Measurements from ENCODE around the gene CES2.
"Not testable (repeated sequence)": the region's sequence is repeated elsewhere in the genome, so short reads cannot be mapped to it uniquely, and the experiment has no call there.

CES2 gene, protein sequence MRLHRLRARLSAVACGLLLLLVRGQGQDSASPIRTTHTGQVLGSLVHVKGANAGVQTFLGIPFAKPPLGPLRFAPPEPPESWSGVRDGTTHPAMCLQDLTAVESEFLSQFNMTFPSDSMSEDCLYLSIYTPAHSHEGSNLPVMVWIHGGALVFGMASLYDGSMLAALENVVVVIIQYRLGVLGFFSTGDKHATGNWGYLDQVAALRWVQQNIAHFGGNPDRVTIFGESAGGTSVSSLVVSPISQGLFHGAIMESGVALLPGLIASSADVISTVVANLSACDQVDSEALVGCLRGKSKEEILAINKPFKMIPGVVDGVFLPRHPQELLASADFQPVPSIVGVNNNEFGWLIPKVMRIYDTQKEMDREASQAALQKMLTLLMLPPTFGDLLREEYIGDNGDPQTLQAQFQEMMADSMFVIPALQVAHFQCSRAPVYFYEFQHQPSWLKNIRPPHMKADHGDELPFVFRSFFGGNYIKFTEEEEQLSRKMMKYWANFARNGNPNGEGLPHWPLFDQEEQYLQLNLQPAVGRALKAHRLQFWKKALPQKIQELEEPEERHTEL

DNA sequence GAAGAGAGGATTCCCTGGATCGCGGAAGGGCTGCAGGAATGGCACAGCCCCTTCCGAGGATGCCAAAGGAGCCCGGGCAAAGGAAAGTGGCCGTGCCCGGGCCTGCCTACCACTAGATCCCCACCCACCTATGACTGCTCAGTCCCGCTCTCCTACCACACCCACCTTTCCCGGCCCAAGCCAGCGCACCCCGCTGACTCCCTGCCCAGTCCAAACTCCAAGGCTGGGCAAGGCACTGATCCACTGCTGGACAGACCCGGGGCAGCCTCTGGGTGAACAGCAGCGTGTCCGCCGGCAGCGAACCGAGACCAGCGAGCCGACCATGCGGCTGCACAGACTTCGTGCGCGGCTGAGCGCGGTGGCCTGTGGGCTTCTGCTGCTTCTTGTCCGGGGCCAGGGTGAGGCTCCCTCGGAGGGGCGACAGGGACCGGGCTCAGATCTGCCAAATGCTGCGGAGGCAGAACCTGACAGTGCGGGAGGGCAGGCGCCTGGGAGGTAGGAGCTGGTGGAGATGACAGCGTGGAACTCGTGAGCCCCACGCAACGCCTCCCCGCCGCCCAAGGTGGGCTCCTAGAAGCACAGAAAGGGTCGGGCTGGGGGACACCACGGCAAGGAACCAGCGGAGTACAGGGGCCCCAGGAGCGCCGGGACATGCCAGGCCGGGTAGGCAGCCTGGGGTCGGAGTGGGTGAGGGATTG, at the start of gene CES2:
Gene CES2 (plus strand): TSS at position 203 of the 698 bp plus-strand sequence. CDS start 120 bp downstream, at position 323.
- no peak for DNase-seq (ENCODE audit: low read depth in 2 of 2)

DNA sequence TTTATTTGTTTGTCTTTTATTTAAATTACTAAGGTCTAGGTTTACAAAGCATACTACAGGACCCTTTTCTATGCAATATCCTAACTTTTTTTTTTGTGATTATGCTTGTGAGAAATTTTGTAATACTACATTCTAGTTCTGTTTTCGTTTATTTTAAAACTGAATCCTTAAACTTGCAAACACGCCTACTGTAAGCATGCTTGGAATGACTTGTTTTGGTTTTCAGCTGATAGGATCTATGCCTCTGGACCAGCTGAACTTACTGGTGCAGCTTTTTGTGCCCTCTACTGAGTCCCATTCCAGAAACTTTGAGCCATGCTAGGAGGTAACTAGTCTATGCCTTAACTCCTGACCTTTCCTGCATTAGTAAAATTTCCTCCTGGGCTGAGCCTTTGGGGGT, 49.0 kb upstream of the CES2 start:
- no peak for DNase-seq (ENCODE audit: low read depth in 2 of 2)

DNA sequence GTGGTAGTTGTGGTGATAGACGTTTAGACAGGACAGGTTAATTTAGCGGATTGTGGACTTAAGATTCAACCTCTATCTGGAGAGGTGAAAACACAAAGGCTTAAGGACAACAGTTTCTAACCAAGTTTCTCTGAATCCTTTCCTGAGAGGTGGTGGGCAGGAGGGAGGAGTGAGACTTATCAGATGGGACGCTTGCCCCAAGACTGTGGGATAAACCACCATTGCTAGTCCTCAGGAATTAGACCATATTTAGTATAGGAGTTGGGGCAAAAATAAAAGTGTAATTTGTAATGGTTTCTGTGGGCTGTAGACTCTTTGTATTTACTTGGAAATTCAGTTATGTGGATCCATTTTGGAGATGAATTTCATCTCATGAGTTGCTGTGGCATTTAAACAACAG, 48.4 kb upstream of the CES2 start:
- no peak for DNase-seq (ENCODE audit: low read depth in 2 of 2)

DNA sequence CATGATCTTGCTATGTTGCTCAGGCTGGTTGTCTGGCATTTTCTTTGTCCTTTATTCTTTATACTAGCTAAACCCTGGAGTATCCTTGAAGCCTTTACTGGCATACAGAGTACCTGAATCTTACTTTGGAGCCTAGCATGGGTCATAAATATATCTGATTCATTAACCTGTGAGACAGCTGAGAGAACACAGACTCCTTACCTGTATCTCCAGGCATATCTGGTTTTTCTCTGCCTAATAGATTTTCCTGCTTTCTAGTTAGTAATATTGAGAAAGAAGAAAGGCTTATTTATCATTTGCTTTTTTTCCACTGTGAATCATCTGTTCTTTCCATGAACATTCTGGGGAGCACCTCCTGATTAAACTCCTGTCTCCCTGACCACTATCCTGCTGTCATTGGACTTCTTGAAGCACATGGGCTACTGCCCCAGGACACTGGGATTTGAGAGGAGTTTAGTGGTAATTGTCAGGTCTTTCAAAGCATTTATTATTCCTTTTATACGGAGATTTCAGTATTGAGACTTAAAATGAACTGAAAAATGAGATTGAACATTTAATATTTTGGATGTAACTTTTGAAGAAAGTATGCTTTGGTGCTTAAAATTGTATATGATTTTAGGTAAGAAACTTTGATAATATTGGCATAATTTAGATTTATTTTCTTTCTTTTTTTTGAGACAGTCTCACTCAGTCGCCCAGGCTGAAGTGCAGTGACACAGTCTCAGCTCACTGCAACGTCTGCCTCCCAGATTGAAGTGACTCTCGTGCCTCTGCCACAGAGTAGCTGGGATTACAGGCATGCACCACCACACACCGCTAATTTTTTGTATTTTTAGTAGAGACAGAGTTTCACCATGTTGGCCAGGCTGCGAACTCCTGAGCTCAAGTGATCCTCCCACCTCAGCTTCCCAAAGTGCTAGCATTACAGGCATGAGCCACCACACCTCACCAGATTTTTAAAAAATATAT, 46.4 kb upstream of the CES2 start:
- no peak for DNase-seq (ENCODE audit: low read depth in 2 of 2)

DNA sequence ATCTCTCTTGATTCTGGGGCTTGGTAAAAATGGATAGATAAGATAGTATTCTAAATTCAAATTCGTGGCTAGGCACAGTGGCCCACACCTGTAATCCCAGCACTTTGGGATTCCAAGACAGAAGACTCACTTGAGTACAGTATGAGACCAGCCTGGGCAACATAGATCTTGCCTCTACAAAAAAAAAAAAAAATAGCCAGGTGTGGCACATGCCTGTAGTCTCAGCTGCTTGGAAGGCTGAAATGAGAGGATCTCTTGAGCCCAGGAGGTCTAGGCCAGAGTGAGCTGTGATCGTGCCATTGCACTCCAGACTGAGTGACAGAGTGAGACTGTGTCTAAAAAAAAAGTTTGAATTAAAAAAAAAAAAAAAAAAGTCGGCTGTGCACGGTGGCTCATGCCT, 45.7 kb upstream of the CES2 start:
- DNase-seq (ENCODE audit: low read depth in 2 of 2), result no peak

DNA sequence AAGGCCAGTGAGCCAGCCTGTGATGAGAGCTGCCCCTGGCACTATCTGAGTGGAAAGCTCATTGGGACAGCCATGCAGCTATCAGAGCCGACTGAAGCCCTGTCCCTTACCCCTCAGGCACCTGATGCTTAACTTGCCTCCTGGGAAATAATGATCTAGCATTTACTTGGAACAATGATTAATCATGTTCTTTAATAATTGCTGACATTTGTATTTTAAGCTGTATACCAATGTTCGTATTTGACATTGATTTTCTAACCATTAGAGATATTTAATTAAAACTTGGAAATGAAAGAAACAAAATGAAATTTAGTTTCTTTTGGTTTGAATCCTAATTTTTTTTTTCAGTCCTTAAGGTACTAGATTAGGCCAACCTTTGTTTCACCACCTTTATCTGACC, 44.5 kb upstream of the CES2 start:
- no peak for DNase-seq (ENCODE audit: low read depth in 2 of 2)

DNA sequence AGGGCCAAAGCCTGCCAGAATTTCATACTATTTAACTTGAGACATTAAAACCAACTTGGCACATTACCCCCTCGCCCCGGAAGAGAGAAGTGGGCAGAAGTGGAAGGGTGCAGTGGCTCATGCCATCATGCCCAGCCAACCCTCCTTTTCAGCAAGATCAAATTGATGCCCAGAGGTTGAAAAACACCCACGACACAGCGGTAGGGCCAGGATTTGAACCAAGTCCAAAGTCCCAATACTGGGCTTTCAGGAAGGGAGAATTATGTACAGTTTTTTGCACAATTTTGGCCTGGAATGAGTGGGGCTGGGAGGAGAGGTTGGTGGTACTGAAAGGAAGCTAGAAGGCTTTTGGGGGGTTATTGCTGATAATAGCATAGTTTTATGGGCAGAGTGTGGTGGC, 44.0 kb upstream of the CES2 start:
- DNase-seq (ENCODE audit: low read depth in 2 of 2), result no peak

DNA sequence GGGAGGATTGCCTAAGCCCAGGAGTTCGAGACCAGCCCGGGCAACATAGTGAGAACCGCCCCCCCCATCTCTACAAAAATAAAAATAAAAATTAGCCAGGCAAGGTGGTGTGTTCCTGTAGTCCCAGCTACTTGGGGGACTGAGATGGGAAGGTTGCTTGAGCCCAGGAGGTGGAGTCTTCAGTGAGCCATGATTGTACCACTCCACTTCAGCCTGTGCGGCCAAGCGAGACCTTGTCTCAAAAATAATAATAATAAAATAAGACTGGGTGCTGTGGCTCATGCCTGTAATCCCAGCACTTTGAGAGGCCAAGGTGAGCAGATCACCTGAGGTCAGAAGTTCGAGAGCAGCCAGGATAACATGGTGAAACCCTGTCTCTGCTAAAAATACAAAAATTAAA, 43.5 kb upstream of the CES2 start:
- DNase-seq (ENCODE audit: low read depth in 2 of 2), result no peak

DNA sequence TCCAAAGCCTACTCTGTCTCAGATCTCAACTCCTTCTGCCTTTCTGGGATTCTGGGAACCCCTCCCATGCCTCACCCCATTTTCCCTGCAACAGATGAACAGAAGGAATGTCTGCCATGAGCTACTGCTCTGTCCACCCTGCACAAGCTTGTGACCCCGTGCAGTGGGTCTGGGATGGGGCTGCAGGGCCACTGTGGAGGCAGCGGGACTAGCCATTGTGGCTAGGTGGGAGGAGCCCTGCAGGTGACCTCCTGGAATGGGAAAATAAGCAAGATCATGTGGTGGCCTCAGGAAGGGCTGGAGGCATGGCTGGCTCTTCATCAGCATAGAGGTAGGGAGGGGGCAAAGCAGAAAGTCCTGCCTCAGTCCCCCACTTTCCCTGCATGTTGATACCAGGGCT, 41.3 kb upstream of the CES2 start:
- DNase-seq (ENCODE audit: low read depth in 2 of 2), result no peak

DNA sequence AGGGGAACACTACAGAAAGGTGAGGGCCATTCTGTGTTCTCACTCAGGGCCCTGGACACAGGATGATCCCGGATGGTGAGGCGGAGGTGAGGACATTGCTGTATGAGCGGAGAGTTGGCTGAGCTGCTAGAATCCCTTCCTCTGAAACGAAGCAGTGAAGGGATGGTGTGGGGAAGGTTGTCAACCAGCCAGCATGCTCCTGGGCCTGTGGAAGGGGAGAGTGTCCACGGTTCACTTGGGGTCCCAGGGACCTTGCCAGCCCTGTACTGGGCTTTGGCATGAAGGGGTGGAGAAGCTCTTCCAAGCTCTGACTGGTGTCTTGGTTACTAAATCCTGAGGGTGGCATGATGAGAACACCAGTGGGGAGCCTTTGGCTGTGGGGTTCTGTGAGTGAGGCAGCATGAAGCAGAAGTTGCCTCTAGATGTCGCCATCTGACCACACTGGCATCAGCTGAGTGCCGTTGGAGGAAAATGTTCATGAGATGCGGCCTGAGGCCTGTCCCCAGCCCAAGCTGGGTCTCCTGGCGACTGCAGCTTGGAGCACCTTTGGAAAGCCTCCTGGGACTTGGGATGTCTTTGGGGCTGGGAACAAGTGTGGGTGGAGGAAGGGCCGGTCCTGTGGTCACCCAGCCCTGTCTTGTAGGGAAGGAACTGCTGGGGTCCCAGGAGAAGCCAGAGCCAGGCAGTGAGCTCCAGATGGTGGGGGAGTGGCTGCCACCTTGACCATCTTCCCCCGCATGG, 40.2 kb upstream of the CES2 start:
- peak in 1 of 2 donors; percentile 50 for DNase-seq (ENCODE audit: low read depth in 2 of 2)

DNA sequence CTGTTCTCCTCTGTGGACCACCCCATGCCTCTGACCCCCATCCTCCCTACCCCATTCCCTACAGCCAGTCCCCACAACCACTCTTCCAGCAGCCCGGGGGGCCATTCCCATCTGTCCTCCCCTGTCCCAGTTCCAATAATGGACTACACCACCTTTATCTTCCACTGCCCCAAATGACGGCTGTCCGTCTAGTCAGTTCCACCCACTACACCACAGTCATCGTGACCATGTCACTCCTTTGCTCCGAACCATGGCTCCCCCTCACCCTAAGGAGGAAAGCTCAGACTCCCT, 39.7 kb upstream of the CES2 start:
- no peak for DNase-seq (ENCODE audit: low read depth in 2 of 2)

DNA sequence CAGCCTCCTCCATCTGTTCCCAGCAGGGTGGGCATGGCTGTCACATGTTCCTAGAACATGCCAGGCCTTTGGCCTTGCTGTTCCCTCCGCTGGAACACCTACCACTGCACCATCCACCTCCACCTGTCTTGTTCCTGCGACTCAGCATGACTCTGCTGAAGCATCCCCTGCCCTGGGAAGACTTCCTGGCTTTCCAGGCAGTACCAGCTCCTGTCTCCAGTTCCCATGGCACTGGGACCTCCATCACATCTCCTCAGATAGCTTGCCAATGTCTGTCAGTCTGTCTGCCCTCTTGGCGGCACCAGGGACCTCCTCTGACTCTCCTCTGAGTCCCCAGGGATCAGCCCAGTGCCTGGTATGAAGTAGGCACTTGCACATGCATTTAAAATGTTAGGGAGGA, 39.3 kb upstream of the CES2 start:
- DNase-seq (ENCODE audit: low read depth in 2 of 2), result no peak

DNA sequence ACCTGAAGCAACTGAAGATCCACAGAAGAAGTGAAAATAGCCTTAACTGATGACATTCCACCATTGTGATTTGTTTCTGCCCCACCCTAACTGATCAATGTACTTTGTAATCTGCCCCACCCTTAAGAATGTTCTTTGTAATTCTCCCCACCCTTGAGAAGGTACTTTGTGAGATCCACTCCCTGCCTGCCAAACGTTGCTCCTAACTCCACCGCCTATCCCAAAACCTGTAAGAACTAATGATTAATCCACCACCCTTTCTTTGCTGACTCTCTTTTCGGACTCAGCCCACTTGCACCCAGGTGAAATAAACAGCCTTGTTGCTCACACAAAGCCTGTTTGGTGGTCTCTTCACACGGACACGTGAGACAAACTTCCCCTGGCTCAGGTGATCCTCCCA, 38.6 kb upstream of the CES2 start:
- DNase-seq (ENCODE audit: low read depth in 2 of 2), result not testable (repeated sequence)

DNA sequence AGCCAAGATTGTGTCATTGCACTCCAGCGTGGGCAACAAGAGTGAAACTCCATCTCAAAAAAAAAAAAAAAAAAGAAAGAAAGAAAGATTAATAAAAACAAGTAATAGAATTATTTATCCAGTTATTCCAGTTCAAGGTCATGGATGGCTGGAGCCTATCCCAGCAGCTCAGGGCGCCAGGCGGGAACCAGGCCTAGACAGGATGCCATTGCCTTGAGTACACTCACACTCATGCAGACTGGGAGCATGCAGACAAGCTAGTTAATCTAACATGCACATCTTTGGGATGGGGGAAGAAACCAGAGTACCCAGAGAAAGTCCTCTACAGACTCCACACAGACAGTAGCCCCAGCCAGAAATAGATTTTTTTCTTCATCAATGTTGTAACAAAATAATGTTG, 37.1 kb upstream of the CES2 start:
- no peak for DNase-seq (ENCODE audit: low read depth in 2 of 2)

DNA sequence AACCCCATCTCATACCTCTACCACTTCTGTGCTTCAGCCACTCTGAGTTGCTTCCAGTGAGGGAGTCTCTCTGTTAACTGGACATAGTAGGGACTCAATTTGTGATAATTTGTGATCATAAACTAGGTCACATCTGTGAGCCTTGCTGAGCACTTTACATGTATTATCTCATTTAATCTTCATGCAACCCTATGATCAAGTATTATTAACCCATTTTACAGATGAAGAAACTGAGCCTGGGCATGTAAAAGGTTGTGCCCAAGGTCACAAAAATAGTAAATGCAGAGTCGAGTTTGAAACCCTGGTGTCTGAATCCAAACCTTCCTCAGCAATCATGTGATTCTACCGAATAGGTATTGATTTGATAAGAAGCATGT, 36.4 kb upstream of the CES2 start:
- no peak for DNase-seq (ENCODE audit: low read depth in 2 of 2)

DNA sequence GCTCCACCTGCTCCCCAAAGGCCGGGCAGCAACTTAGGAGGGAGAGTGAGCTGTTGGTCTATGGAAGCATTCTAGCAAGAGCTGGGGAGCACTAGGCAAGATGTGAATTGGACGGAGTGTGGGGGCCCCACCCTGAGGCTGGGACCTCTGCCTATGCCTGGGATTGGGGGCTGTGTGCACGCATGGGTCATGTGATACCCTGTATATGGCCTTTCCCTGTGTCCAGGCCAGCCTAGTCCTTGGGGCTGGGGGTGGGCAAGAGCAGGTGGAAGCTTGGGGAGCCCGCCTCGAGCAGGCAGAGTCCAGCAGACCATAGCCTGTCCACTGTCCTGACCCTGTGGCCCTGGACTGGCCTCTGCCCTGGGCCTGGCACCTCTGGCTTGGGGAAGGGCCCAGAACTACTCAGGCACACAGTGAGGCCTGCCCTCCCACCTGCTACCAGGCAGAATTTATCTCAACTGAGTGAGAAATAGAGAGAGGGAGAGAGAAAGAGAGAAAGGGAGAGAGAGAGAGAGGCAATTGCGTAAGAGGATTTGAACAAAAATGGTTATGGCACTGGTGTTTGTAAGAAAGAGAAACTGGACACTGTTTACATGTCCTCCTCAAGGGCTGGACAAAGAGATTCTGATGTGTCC, 35.9 kb upstream of the CES2 start:
- DNase-seq (ENCODE audit: low read depth in 2 of 2), result no peak

DNA sequence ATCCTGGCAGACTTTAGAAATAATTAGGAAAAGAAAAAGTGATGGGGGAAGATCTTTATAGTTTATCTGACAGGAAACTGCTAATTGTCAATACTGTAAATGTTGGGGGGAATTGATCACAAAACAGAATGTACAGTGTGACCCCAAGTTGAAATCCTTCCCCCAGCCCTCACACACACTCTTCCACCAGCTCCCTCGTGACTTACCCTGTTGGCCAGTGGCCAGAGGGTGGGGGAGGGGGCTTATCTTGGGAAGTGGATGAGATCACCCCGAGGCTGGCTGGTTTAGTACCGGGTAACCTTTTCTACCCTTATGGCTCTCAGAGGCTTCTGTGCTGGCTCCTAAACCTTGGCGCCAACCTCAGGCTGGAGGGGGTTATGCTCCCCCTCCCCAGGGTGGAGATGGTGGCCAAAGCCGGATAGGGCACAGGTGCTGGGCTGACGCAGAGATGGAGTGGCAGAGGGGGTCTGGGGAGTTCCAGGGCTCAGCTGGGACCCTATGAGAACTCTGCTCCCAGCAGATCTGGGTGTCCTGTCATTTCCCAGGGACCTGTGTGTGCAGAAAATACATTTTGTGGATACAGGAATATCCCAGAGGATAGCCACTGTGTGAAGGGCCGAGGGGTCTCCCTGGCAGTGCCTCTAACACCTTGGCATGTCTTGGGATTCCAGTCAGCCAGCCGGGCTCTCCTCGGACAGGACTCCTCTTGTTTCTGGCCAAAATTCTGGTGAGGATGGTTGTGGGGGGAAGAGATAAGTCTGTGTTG, 35.2 kb upstream of the CES2 start:
- DNase-seq (ENCODE audit: low read depth in 2 of 2), result no peak

DNA sequence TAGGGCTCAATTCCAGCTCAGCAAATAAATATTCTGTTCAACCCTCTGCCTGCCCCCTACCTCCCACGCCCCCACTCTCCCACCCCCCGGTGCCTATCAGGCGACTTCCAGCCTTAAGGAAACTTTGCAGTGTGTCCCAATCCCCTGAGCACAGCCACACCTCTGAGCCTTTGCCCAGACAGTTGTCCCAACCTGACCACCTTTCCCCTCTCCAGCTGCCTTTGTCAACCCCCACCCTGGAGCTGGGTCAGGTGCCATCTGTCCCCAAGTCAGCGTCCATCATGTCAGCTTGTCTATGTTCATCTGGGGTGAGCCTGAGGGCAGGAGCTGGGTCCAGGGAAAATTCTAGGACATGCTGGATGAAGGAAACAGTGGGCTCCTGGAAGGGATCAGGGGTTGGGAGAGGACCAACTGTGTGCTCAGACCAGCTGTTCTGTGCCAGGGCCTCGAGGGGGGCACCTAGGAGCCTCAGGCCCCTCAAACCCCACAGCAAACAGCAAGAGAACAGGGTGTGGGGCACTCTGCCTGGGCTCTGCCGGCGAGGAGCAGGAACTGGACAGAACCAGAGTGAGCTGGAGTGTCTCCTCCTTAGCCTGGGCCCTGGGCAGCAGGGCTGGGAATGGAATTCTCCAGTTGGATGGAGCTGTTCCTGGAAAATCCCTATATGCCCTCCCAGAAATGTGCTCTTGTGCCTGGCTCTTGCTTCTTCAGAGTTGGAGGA, 34.4 kb upstream of the CES2 start:
- DNase-seq (ENCODE audit: low read depth in 2 of 2), result no peak

DNA sequence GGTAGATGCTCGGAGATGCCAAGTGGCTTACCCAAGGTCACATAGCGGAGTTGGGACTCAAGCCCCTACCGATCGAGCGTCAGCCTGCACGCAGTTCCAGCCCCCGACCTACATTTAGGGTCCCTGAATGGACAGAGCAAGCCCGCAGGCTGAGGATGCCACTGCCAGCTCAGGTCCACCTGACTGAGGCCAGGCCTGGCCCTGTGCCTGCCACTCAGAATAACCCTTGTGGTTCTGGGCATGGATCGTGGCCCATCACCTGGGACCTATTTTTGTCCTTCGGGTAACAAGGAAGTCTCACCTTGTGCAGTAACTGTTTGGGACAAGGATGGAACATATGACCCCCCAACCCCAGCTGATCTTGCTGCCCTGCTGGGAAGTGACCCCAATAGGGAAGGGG, 33.7 kb upstream of the CES2 start:
- DNase-seq (ENCODE audit: low read depth in 2 of 2), result no peak
